PC-3 (cell line): ENCODE results near the gene CD79A.

ENCODE experiments used
- CTCF ChIP-seq: fragments of 300-600 bp; sonication (generic); conservative IDR thresholded peaks from 2 replicates; pipeline ENCODE4 v1.5.1; 2017; ENCODE audit warnings: antibody characterized with exemption, low read depth, mild to moderate bottlenecking, low read length
- EZH2phosphoT487 ChIP-seq: fragments of 300-600 bp; sonication (generic); IDR thresholded peaks from 2 replicates; pipeline ENCODE4 v1.6.1; 2018; ENCODE audit warnings: mild to moderate bottlenecking, antibody characterized with exemption, low read length, borderline replicate concordance

- TF ChIP-seq CTCF, result no peak
- no peak for TF ChIP-seq EZH2phosphoT487
Observed at GRCh38 chr19:41877916-41878905, 1.1 kb downstream of the CD79A start.
